ENCODE data around the gene TECR.

DNA sequence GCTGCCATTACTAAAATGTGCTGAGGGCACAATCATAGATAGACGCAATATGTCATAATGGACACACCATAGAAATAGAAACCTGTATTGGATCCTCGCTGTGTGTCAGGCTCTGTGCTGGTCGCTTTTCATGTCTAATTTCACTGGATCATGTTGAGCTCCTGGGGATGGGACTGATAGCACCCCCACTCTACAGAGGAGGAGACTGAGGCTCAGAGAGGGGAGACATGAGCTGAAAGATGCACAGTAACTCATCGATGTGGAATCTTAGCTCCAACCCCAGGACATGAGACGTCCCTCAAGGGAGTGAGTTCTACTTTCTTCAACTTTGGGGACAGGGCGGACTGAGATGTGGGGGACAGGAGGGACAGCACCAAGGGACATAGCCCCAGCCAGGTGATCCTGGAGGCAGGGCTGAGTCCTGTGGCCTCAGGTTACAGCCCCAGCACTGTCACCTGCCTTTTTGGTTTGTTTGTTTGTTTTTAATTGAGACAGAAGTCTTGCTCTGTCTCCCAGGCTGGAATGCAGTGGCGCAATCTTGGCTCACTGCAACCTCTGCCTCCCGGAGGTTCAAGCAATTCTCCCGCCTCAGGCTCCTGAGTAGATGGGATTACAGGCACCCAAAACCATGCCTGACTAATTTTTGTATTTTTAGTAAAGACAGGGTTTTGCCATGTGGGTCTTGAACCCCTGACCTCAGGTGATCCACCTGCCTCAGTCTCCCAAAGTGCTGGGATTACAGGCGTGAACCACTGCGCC lies 26.9 kb upstream of the TECR start:
- TF ChIP-seq POLR2A (IDR thresholded peaks at IDR 0.05; ENCODE audit: low read depth, low read length) (no peak), TAF1 (IDR thresholded peaks at IDR 0.05; ENCODE audit: low read depth, low read length) (no peak)
